A549 (cell line): ENCODE data around the gene KLHL36. TPM values are rescaled to one million over a fixed set of nuclear protein-coding genes. Genes with fewer than 3 reads are reported as not detected.
A peak's percentile ranks its signal among the peaks of the same experiment; 100 is the strongest.

Experiments used
- ATAC-seq, 2 experiments: fragments of 200-7000 bp in 1 of 2; fragments of >200 bp in 1 of 2; cut with Nextera tagmentation in 1 of 2; cut with Tn5 transposase in 1 of 2; 3 replicates each; pipeline versions ENCODE4 v1.8.0 to v1.9.1; 2018 to 2020; ENCODE audit warnings: mild to moderate bottlenecking in 1 of 2, moderate library complexity in 1 of 2
- CTCF ChIA-PET: fragments of 300-600 bp; sonication (Branson Sonifier 250); formaldehyde crosslinking; extraction: SDS; loops from one replicate; lab custom pipeline; 2021; ENCODE audit warnings: antibody characterized with exemption, inconsistent platforms; lab: Yijun Ruan, JAX
- POLR2A ChIA-PET: fragments of 350-600 bp; formaldehyde crosslinking; extraction: SDS; loops from one replicate; lab custom pipeline; 2021; ENCODE audit warnings: antibody characterized with exemption, inconsistent platforms; lab: Yijun Ruan, JAX
- DNase-seq, 2 experiments: peaks; one replicate each; pipeline versions ENCODE4 v3.0.0 to v3.0.0-alpha.2; 2011 to 2016; ENCODE audit warnings: low read depth in 1 of 2, low spot score in 1 of 2
- FAIRE-seq: peaks from 2 replicates; lab custom pipeline; 2011; peaks lifted over from hg19 to GRCh38; lab: Jason Lieb, UNC
- H3K27ac ChIP-seq, 2 experiments: fragments of >200 bp; sonication (Bioruptor Twin); formaldehyde crosslinking; 3 replicates each; pipeline ENCODE4 v1.5.1; 2016 to 2017
- H3K4me1 ChIP-seq: fragments of >200 bp; sonication (Bioruptor Twin); formaldehyde crosslinking; 3 replicates; pipeline ENCODE4 v1.6.1; 2016
- H3K4me2 ChIP-seq: fragments of >200 bp; sonication (Bioruptor Twin); formaldehyde crosslinking; 3 replicates; pipeline ENCODE4 v1.6.1; 2016
- H3K4me3 ChIP-seq: fragments of >200 bp; sonication (Bioruptor Twin); formaldehyde crosslinking; 3 replicates; pipeline ENCODE4 v1.5.1; 2016
- H3K9me3 ChIP-seq: fragments of >200 bp; sonication (Bioruptor Twin); formaldehyde crosslinking; 3 replicates; pipeline ENCODE4 v1.6.1; 2016
- BHLHE40 ChIP-seq: IDR thresholded peaks from 2 replicates; pipeline ENCODE4 v1.6.1; 2012; ENCODE audit warnings: low read depth, low read length, inconsistent platforms
- CBX2 ChIP-seq: fragments of 200-600 bp; sonication (generic); IDR thresholded peaks from 2 replicates; pipeline ENCODE4 v1.6.1; 2016; ENCODE audit warnings: low read depth, mild to moderate bottlenecking, borderline replicate concordance
- FOSB ChIP-seq: fragments of 250-450 bp; sonication (Bioruptor Pico); IDR thresholded peaks from 2 replicates; pipeline ENCODE4 v1.5.0; 2020; ENCODE audit warnings: mild to moderate bottlenecking, moderate library complexity
- FOXS1 ChIP-seq: fragments of 250-450 bp; sonication (Bioruptor Pico); IDR thresholded peaks from 2 replicates; pipeline ENCODE4 v1.5.0; 2020; ENCODE audit warnings: mild to moderate bottlenecking, moderate library complexity
- GATA3 ChIP-seq: IDR thresholded peaks from 2 replicates; pipeline ENCODE4 v1.6.1; 2012; ENCODE audit warnings: borderline replicate concordance
- HDAC2 ChIP-seq: fragments of 200-600 bp; sonication (generic); IDR thresholded peaks from 2 replicates; pipeline ENCODE4 v1.6.1; 2016
- JUN ChIP-seq, 2 experiments: fragments of >200 bp; sonication (Bioruptor Twin); formaldehyde crosslinking; IDR thresholded peaks; 2 replicates in 1 of 2; 3 replicates in 1 of 2; pipeline ENCODE4 v1.6.1; 2016 to 2017
- KDM5A ChIP-seq: fragments of 200-600 bp; sonication (generic); IDR thresholded peaks from 2 replicates; pipeline ENCODE4 v1.6.1; 2016; ENCODE audit warnings: antibody characterized with exemption, mild to moderate bottlenecking
- MAZ ChIP-seq: fragments of 150-350 bp; IDR thresholded peaks from 2 replicates; pipeline ENCODE4 v1.6.1; 2014; ENCODE audit warnings: antibody characterized with exemption, low read depth, low read length, borderline replicate concordance
- NFE2L2 ChIP-seq: fragments of 150-350 bp; conservative IDR thresholded peaks from 2 replicates; pipeline ENCODE4 v1.6.1; 2014; ENCODE audit warnings: low read length
- PHF8 ChIP-seq: fragments of 200-600 bp; sonication (generic); IDR thresholded peaks from 2 replicates; pipeline ENCODE4 v1.6.1; 2016; ENCODE audit warnings: low read depth, mild to moderate bottlenecking, antibody characterized with exemption, moderate library complexity, borderline replicate concordance
- POLR2A ChIP-seq: IDR thresholded peaks from 2 replicates; pipeline ENCODE4 v1.6.1; 2012; ENCODE audit warnings: mild to moderate bottlenecking, low read length
- POLR2AphosphoS2 ChIP-seq: conservative IDR thresholded peaks from 2 replicates; pipeline ENCODE4 v1.6.1; 2012; ENCODE audit warnings: low read length, improper control_type of control experiment, inconsistent platforms
- RAD21 ChIP-seq, 2 experiments: fragments of >200 bp in 1 of 2; sonication (Bioruptor Twin) in 1 of 2; formaldehyde crosslinking in 1 of 2; IDR thresholded peaks in 1 of 2; conservative IDR thresholded peaks in 1 of 2; 2 replicates in 1 of 2; 3 replicates in 1 of 2; pipeline ENCODE4 v1.6.1; 2012 to 2018; ENCODE audit warnings: inconsistent platforms in 1 of 2
- RNF2 ChIP-seq: fragments of 200-600 bp; sonication (generic); IDR thresholded peaks from 2 replicates; pipeline ENCODE4 v1.6.1; 2016; ENCODE audit warnings: low read depth, mild to moderate bottlenecking, antibody characterized with exemption, moderate library complexity, borderline replicate concordance
- SMC3 ChIP-seq: fragments of >200 bp; sonication (Bioruptor Twin); formaldehyde crosslinking; IDR thresholded peaks from 3 replicates; pipeline ENCODE4 v1.6.1; 2018; ENCODE audit warnings: inconsistent platforms
- SREBF2 ChIP-seq: fragments of 450-650 bp; IDR thresholded peaks from 2 replicates; pipeline ENCODE4 v1.6.1; 2014; ENCODE audit warnings: mild to moderate bottlenecking, moderate library complexity
- TP53 ChIP-seq: fragments of 250-450 bp; sonication (Bioruptor Pico); IDR thresholded peaks from 2 replicates; pipeline ENCODE4 v1.5.0; 2021; ENCODE audit warnings: mild to moderate bottlenecking, moderate library complexity
- ZNF302 ChIP-seq: fragments of 250-450 bp; sonication (Bioruptor Pico); IDR thresholded peaks from 2 replicates; pipeline ENCODE4 v1.9.0; 2021; ENCODE audit warnings: inconsistent platforms, mild to moderate bottlenecking, moderate library complexity
- WGBS: methylation state at CpG from one replicate; pipeline ENCODE4 v1.1.6; 2017; ENCODE audit errors: missing lambda C conversion rate; 5-methylcytosine and 5-hydroxymethylcytosine counted together
- polyA plus RNA-seq, 4 experiments: library from polyadenylated mRNA; depleted of rRNA in 3 of 4; stranded (reverse); fragments of >200 nt; fragmentation: RNase III in 1 of 4; extraction: RNeasy Plus Mini Kit Qiagen cat#74134 plus additional on column Dnase treatment in 1 of 4; gene quantifications; 2 replicates in 3 of 4; 3 replicates in 1 of 4; pipeline ENCODE4 v1.2.3, GENCODE V29; 2011 to 2017
- TF ChIP-seq, protein P1 (sequence below): fragments of >200 bp; sonication (Bioruptor Twin); formaldehyde crosslinking; IDR thresholded peaks from 3 replicates; pipeline ENCODE4 v1.6.1; 2016
- TF ChIP-seq, protein P2 (sequence below): fragments of 200-600 bp; sonication (generic); IDR thresholded peaks from 2 replicates; pipeline ENCODE4 v1.6.1; 2016; ENCODE audit warnings: antibody characterized with exemption, mild to moderate bottlenecking, moderate library complexity
- TF ChIP-seq, protein P3 (sequence below): fragments of >200 bp; sonication (Bioruptor Twin); formaldehyde crosslinking; IDR thresholded peaks from 2 replicates; pipeline ENCODE4 v1.6.1; 2016

KLHL36 gene
- polyA plus RNA-seq, 2 of the 4 experiments (the other 2 are of a cell fraction) = 20.0 to 21.0 TPM

DNA sequence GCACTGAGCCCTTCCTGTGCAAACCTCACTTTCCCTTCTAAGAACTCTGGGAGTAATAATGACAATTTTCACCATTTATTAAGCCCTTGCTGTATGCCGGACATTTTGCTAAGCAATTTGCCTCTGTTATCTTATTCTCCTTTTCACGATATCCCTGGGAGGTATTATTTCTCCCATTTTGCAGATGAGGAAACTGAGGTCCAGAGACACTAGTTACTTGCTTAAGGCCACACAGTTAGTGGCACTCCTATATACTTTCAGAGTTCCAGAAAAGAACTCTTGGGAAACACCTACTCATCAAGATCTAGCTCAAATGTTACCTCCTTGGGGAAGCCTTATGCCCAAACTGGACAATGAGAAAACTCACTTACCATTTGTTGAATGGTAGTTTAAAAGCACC is 46.7 kb downstream of the KLHL36 start:
- 87% methylated on average over 2 of the region's 2 CpGs for WGBS
- Histone ChIP-seq H3K4me2 (no peak overlapping the region), H3K9me3 (no peaks in the 10 kb centered on the region), H3K27ac (no peak overlapping the region), H3K4me3 (no peak overlapping the region), H3K4me1 (peaks cover 5% of the 10 kb centered on the region; the same call in 1 of the 3 replicates)
- no peak for FAIRE-seq
- TF ChIP-seq, protein P1, sequence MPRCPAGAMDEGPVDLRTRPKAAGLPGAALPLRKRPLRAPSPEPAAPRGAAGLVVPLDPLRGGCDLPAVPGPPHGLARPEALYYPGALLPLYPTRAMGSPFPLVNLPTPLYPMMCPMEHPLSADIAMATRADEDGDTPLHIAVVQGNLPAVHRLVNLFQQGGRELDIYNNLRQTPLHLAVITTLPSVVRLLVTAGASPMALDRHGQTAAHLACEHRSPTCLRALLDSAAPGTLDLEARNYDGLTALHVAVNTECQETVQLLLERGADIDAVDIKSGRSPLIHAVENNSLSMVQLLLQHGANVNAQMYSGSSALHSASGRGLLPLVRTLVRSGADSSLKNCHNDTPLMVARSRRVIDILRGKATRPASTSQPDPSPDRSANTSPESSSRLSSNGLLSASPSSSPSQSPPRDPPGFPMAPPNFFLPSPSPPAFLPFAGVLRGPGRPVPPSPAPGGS = no peak
- TF ChIP-seq GATA3 (no peak), CBX2 (no peak), FOSB (CRISPR knock-in tag) (no peak), ZNF302 (CRISPR knock-in tag) (no peak), FOXS1 (CRISPR knock-in tag) (no peak), SMC3 (no peak), HDAC2 (no peak), POLR2A (no peak), MAZ (no peak), POLR2AphosphoS2 (no peak), RNF2 (no peak), KDM5A (no peak), TP53 (no peak), RAD21 (conservative IDR thresholded peaks at IDR 0.05 in 1 of 2, IDR thresholded peaks at IDR 0.05 in 1 of 2) (no peak), JUN (IDR thresholded peaks at IDR 0.05) (no peak), NFE2L2 (no peak), SREBF2 (no peak)
- TF ChIP-seq, protein P2, sequence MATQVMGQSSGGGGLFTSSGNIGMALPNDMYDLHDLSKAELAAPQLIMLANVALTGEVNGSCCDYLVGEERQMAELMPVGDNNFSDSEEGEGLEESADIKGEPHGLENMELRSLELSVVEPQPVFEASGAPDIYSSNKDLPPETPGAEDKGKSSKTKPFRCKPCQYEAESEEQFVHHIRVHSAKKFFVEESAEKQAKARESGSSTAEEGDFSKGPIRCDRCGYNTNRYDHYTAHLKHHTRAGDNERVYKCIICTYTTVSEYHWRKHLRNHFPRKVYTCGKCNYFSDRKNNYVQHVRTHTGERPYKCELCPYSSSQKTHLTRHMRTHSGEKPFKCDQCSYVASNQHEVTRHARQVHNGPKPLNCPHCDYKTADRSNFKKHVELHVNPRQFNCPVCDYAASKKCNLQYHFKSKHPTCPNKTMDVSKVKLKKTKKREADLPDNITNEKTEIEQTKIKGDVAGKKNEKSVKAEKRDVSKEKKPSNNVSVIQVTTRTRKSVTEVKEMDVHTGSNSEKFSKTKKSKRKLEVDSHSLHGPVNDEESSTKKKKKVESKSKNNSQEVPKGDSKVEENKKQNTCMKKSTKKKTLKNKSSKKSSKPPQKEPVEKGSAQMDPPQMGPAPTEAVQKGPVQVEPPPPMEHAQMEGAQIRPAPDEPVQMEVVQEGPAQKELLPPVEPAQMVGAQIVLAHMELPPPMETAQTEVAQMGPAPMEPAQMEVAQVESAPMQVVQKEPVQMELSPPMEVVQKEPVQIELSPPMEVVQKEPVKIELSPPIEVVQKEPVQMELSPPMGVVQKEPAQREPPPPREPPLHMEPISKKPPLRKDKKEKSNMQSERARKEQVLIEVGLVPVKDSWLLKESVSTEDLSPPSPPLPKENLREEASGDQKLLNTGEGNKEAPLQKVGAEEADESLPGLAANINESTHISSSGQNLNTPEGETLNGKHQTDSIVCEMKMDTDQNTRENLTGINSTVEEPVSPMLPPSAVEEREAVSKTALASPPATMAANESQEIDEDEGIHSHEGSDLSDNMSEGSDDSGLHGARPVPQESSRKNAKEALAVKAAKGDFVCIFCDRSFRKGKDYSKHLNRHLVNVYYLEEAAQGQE = no peak
- TF ChIP-seq, protein P3, sequence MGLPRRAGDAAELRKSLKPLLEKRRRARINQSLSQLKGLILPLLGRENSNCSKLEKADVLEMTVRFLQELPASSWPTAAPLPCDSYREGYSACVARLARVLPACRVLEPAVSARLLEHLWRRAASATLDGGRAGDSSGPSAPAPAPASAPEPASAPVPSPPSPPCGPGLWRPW = no peak
- CTCF ChIA-PET = interaction anchor here (1.1 to 4.5 kb wide), 8 partner anchors 8 to 187 kb away, joined by 3 to 27 read pairs (median 3); no protein-coding TSS in a partner anchor
- no peak for DNase-seq
- POLR2A ChIA-PET = no interaction called here
- no peak for ATAC-seq

DNA sequence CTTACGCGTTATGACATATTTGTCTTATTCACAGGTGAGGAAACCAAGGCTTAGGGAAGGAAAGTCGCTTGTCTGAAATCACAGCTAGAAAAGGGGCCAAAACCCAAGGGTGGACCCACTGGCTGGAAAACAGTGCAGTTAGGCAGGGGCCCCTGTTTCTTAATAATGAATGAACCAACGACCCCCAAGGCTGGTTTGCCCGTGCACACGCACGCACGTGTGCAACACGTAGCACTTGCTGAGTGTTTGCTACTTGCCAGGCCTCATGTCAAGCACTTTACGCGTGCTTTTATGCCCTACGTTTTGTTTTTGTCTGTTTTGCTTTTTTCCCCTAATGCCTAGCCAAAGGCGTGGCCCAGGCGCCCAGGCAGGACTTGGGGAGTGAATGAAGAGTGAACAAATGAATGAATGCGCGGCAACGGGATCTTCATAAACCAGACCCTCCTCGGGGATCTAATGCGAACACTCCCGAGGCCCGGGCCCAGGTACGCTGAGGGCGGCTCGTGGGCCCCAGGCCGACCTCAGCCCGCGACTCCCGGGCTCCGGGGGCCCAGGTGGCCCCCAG is 50.9 kb downstream of the KLHL36 start:
- CTCF ChIA-PET = interaction anchor here (1.2 kb wide), 1 partner anchor 27 kb away, joined by 5 read pairs; no protein-coding TSS in a partner anchor
- peak overlapping the region; percentile 95 to 99 for H3K27ac ChIP-seq
- WGBS = 23% methylated on average over 29 of the region's 29 CpGs
- POLR2A ChIA-PET = no interaction called here
- ATAC-seq (peak; percentile 71 to 73), FAIRE-seq (no peak), DNase-seq (peak; percentile 19 to 21)
- peak overlapping the region; percentile 100 for H3K4me3 ChIP-seq
- TF ChIP-seq PHF8 = peak; percentile 50; the same call in 1 of the 2 replicates
- TF ChIP-seq BHLHE40 = no peak
- H3K4me1 ChIP-seq = peaks cover 30% of the 10 kb centered on the region
- peak overlapping the region; percentile 97 for H3K4me2 ChIP-seq
- H3K9me3 ChIP-seq = no peaks in the 10 kb centered on the region
